ENCODE measurements around the gene TCOF1. TPM values are rescaled to one million over a fixed set of nuclear protein-coding genes. Genes with fewer than 3 reads are reported as not detected.

Gene TCOF1
- total and polyA plus RNA-seq, 2 of the 8 experiments (the other 6 are each of a cell fraction or from before 2014, with no cell fraction given): 35.9 to 170 TPM

DNA sequence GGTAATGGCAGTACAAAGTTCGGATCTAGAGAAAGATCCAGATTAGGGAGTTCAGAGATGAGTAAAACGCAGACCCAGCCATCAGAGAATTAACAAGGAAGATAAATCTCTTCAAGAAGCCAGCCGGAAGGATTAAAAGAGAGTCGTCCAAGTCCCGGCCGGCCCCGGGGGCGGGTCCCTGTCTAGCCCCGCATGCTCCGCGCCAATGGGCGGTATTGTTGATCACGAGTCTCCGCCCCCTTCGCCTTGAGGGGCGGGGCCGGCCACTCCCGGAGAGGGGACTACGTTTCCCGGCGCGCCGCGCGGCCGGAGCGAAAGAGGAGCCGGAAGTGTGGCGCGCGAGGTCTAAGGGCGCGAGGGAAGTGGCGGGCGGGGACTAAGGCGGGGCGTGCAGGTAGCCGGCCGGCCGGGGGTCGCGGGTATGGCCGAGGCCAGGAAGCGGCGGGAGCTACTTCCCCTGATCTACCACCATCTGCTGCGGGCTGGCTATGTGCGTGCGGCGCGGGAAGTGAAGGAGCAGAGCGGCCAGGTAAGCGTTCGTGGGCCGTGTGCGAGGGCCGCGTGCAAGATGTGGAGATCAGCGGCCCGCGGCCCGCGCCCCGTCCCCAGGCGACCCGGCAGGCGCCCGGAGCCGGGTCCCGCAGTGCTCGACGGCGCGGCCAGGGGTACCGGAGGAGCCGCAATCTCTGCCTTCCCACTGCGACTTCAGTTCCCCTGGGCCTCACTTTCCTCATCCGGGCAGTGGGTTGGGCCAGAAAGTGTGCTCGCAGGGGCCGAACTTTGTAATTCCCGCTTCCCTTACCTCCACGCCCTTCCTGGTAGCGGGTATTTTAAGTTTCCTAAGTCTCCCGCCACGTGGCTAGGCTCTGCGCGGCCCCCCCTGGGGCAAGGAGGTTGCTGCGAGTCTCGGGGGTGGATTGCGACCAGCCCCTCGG lies at the start of gene TCOF1 (continued):
- TF ChIP-seq GABPA (IDR thresholded peaks at IDR 0.05; ENCODE audit: borderline replicate concordance, insufficient read depth, low read length): peak; percentile 57; the same call in 1 of the 2 replicates
- TF ChIP-seq MAX (IDR thresholded peaks at IDR 0.05): 0 out of 2 replicates have a peak, but pooled peaks have one; percentile 37
- TF ChIP-seq NANOG (IDR thresholded peaks at IDR 0.05; ENCODE audit: insufficient read depth, low read depth, low read length, poor library complexity, severe bottlenecking): no peak
- TF ChIP-seq BRCA1 (IDR thresholded peaks at IDR 0.05; ENCODE audit: low read depth, low read length): no peak
- TF ChIP-seq MAFK (IDR thresholded peaks at IDR 0.05; ENCODE audit: low read depth, low read length): no peak
- TF ChIP-seq EGR1 (IDR thresholded peaks at IDR 0.05; ENCODE audit: borderline replicate concordance, low read depth, low read length): 0 out of 2 replicates have a peak, but pooled peaks have one; percentile 11
- peak; percentile 76 for TF ChIP-seq TAF1 (IDR thresholded peaks at IDR 0.05; ENCODE audit: low read depth, low read length)
- no peak for TF ChIP-seq CHD1 (IDR thresholded peaks at IDR 0.05; ENCODE audit: low read depth, low read length)
- TF ChIP-seq CBX8 (IDR thresholded peaks at IDR 0.05; ENCODE audit: borderline replicate concordance, low read depth, low read length): no peak
- TF ChIP-seq JUND (IDR thresholded peaks at IDR 0.05; ENCODE audit: low read length): no peak
